A549 (cell line): Measurements from ENCODE around the gene PCDHGB2. TPM values are rescaled to one million over a fixed set of nuclear protein-coding genes. Genes with fewer than 3 reads are reported as not detected.
A peak's percentile ranks its signal among the peaks of the same experiment; 100 is the strongest.

Source experiments
- ATAC-seq, 2 experiments: fragments of 200-7000 bp in 1 of 2; fragments of >200 bp in 1 of 2; cut with Nextera tagmentation in 1 of 2; cut with Tn5 transposase in 1 of 2; 3 replicates each; pipeline versions ENCODE4 v1.8.0 to v1.9.1; 2018 to 2020; ENCODE audit warnings: mild to moderate bottlenecking in 1 of 2, moderate library complexity in 1 of 2
- CTCF ChIA-PET: fragments of 300-600 bp; sonication (Branson Sonifier 250); formaldehyde crosslinking; extraction: SDS; loops from one replicate; lab custom pipeline; 2021; ENCODE audit warnings: antibody characterized with exemption, inconsistent platforms; lab: Yijun Ruan, JAX
- POLR2A ChIA-PET: fragments of 350-600 bp; formaldehyde crosslinking; extraction: SDS; loops from one replicate; lab custom pipeline; 2021; ENCODE audit warnings: antibody characterized with exemption, inconsistent platforms; lab: Yijun Ruan, JAX
- DNase-seq, 2 experiments: peaks; one replicate each; pipeline versions ENCODE4 v3.0.0 to v3.0.0-alpha.2; 2011 to 2016; ENCODE audit warnings: low read depth in 1 of 2, low spot score in 1 of 2
- FAIRE-seq: peaks from 2 replicates; lab custom pipeline; 2011; peaks lifted over from hg19 to GRCh38; lab: Jason Lieb, UNC
- H3K27ac ChIP-seq, 2 experiments: fragments of >200 bp; sonication (Bioruptor Twin); formaldehyde crosslinking; 3 replicates each; pipeline ENCODE4 v1.5.1; 2016 to 2017
- H3K4me1 ChIP-seq: fragments of >200 bp; sonication (Bioruptor Twin); formaldehyde crosslinking; 3 replicates; pipeline ENCODE4 v1.6.1; 2016
- H3K4me2 ChIP-seq: fragments of >200 bp; sonication (Bioruptor Twin); formaldehyde crosslinking; 3 replicates; pipeline ENCODE4 v1.6.1; 2016
- H3K4me3 ChIP-seq: fragments of >200 bp; sonication (Bioruptor Twin); formaldehyde crosslinking; 3 replicates; pipeline ENCODE4 v1.5.1; 2016
- H3K9me3 ChIP-seq: fragments of >200 bp; sonication (Bioruptor Twin); formaldehyde crosslinking; 3 replicates; pipeline ENCODE4 v1.6.1; 2016
- CEBPB ChIP-seq, 2 experiments: fragments of >200 bp in 1 of 2; sonication (Bioruptor Twin) in 1 of 2; formaldehyde crosslinking in 1 of 2; IDR thresholded peaks; 2 replicates each; pipeline ENCODE4 v1.6.1; 2012 to 2016
- CHD2 ChIP-seq: fragments of 150-350 bp; IDR thresholded peaks from 2 replicates; pipeline ENCODE4 v1.6.1; 2014; ENCODE audit warnings: low read length; ENCODE audit not compliant: partially characterized antibody
- CHD4 ChIP-seq: fragments of 200-600 bp; sonication (generic); IDR thresholded peaks from 2 replicates; pipeline ENCODE4 v1.6.1; 2016; ENCODE audit warnings: antibody characterized with exemption, mild to moderate bottlenecking, borderline replicate concordance
- GATA3 ChIP-seq: IDR thresholded peaks from 2 replicates; pipeline ENCODE4 v1.6.1; 2012; ENCODE audit warnings: borderline replicate concordance
- HEYL ChIP-seq: fragments of 250-450 bp; sonication (Bioruptor Pico); IDR thresholded peaks from 2 replicates; pipeline ENCODE4 v1.8.0; 2021; ENCODE audit warnings: mild to moderate bottlenecking, moderate library complexity
- HOXA7 ChIP-seq: fragments of 250-450 bp; sonication (Bioruptor Pico); IDR thresholded peaks from 2 replicates; pipeline ENCODE4 v1.5.0; 2020; ENCODE audit warnings: mild to moderate bottlenecking, moderate library complexity
- HOXB5 ChIP-seq: fragments of 250-450 bp; sonication (Bioruptor Pico); IDR thresholded peaks from 2 replicates; pipeline ENCODE4 v1.5.0; 2020; ENCODE audit warnings: mild to moderate bottlenecking, moderate library complexity
- JUN ChIP-seq, 2 experiments: fragments of >200 bp; sonication (Bioruptor Twin); formaldehyde crosslinking; IDR thresholded peaks; 2 replicates in 1 of 2; 3 replicates in 1 of 2; pipeline ENCODE4 v1.6.1; 2016 to 2017
- MAFK ChIP-seq: fragments of 450-650 bp; IDR thresholded peaks from 2 replicates; pipeline ENCODE4 v1.6.1; 2014; ENCODE audit not compliant: partially characterized antibody
- NFE2L2 ChIP-seq: fragments of 150-350 bp; conservative IDR thresholded peaks from 2 replicates; pipeline ENCODE4 v1.6.1; 2014; ENCODE audit warnings: low read length
- PHF8 ChIP-seq: fragments of 200-600 bp; sonication (generic); IDR thresholded peaks from 2 replicates; pipeline ENCODE4 v1.6.1; 2016; ENCODE audit warnings: low read depth, mild to moderate bottlenecking, antibody characterized with exemption, moderate library complexity, borderline replicate concordance
- POLR2A ChIP-seq: IDR thresholded peaks from 2 replicates; pipeline ENCODE4 v1.6.1; 2012; ENCODE audit warnings: mild to moderate bottlenecking, low read length
- RARB ChIP-seq: fragments of 250-450 bp; sonication (Bioruptor Pico); IDR thresholded peaks from 2 replicates; pipeline ENCODE4 v1.8.0; 2021; ENCODE audit warnings: mild to moderate bottlenecking, moderate library complexity
- TFCP2L1 ChIP-seq: fragments of 250-450 bp; sonication (Bioruptor Pico); IDR thresholded peaks from 2 replicates; pipeline ENCODE4 v1.5.0; 2021; ENCODE audit warnings: mild to moderate bottlenecking
- WGBS: methylation state at CpG from one replicate; pipeline ENCODE4 v1.1.6; 2017; ENCODE audit errors: missing lambda C conversion rate; 5-methylcytosine and 5-hydroxymethylcytosine counted together
- polyA plus RNA-seq, 4 experiments: library from polyadenylated mRNA; depleted of rRNA in 3 of 4; stranded (reverse); fragments of >200 nt; fragmentation: RNase III in 1 of 4; extraction: RNeasy Plus Mini Kit Qiagen cat#74134 plus additional on column Dnase treatment in 1 of 4; gene quantifications; 2 replicates in 3 of 4; 3 replicates in 1 of 4; pipeline ENCODE4 v1.2.3, GENCODE V29; 2011 to 2017
- TF ChIP-seq, protein P1 (sequence below): fragments of 200-600 bp; sonication (generic); IDR thresholded peaks from 2 replicates; pipeline ENCODE4 v1.6.1; 2016; ENCODE audit warnings: antibody characterized with exemption, mild to moderate bottlenecking, moderate library complexity
- TF ChIP-seq, protein P2 (sequence below): IDR thresholded peaks from 2 replicates; pipeline ENCODE4 v1.6.1; 2012; ENCODE audit warnings: low read depth, borderline replicate concordance
- TF ChIP-seq, protein P3 (sequence below): fragments of 250-450 bp; sonication (Bioruptor Pico); IDR thresholded peaks from 2 replicates; pipeline ENCODE4 v1.5.0; 2021; ENCODE audit warnings: mild to moderate bottlenecking, moderate library complexity, borderline replicate concordance
- TF ChIP-seq, protein P4 (sequence below): fragments of 150-350 bp; IDR thresholded peaks from 2 replicates; pipeline ENCODE4 v1.6.1; 2014; ENCODE audit warnings: low read depth, mild to moderate bottlenecking, low read length
- TF ChIP-seq, protein P5 (sequence below): fragments of >200 bp; sonication (Bioruptor Twin); formaldehyde crosslinking; IDR thresholded peaks from 3 replicates; pipeline ENCODE4 v1.6.1; 2016
- TF ChIP-seq, protein P6 (sequence below): IDR thresholded peaks from 2 replicates; pipeline ENCODE4 v1.6.1; 2012
- TF ChIP-seq, protein P7 (sequence below): IDR thresholded peaks from 2 replicates; pipeline ENCODE4 v1.6.1; 2012
- TF ChIP-seq, protein P8 (sequence below): fragments of >200 bp; sonication (Bioruptor Twin); formaldehyde crosslinking; IDR thresholded peaks from 2 replicates; pipeline ENCODE4 v1.6.1; 2016
- TF ChIP-seq, protein P9 (sequence below): fragments of >200 bp; sonication (Bioruptor Twin); formaldehyde crosslinking; IDR thresholded peaks from 3 replicates; pipeline ENCODE4 v1.5.1; 2016

Gene PCDHGB2
- polyA plus RNA-seq, 2 of the 4 experiments (the other 2 are of a cell fraction), result 0.04 to 0.36 TPM

DNA sequence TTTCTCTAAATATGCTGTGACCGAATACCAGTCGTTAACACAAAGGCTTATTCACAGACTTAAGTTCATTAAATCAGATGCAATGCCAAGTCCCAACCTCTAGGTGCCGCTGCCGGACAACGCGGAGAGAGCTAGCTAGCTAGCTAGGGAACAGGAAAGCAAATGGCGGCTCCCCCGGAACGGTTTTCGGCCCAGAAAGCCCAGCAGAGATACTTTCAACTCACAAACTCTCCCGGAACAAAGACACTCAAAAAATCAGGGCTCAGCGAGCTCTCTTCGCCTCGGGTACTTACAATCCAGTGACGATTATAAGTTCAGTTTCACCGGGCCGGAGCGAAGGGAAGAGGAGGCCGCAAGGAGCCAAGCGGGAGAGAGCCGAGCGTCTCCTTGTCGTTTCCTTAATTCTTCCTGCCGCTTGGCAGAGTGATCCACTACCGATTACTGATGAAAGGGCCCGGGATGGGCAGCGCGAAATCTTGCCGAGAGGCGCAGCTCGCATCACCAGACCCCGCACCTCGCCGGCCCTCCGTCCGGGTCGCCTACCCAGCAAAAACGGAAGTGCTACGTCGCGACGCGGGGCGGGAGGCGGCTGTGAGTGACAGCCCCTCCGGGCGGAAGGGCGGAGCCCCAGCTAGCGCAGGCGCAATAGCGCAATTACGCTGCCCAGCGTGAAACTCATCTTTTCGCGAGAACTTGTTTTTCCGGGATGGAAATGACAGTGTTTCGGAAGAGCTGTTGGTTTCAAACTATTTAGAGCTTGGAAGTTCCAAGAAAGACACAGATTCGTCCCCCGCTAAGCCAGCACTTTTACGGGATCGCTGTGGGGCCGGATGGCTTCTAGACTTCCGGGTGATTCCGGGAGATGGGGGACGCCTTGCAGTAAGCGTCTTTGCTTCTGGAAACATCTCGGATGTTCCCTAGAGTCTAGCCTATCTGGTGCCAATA is 39.3 kb upstream of the PCDHGB2 start, which contains the start of gene TAF7:
Gene TAF7 (minus strand): TSS at position 560 of the 945 bp plus-strand sequence. CDS start 740 bp downstream, outside the sequence.
- TF ChIP-seq, protein P1, sequence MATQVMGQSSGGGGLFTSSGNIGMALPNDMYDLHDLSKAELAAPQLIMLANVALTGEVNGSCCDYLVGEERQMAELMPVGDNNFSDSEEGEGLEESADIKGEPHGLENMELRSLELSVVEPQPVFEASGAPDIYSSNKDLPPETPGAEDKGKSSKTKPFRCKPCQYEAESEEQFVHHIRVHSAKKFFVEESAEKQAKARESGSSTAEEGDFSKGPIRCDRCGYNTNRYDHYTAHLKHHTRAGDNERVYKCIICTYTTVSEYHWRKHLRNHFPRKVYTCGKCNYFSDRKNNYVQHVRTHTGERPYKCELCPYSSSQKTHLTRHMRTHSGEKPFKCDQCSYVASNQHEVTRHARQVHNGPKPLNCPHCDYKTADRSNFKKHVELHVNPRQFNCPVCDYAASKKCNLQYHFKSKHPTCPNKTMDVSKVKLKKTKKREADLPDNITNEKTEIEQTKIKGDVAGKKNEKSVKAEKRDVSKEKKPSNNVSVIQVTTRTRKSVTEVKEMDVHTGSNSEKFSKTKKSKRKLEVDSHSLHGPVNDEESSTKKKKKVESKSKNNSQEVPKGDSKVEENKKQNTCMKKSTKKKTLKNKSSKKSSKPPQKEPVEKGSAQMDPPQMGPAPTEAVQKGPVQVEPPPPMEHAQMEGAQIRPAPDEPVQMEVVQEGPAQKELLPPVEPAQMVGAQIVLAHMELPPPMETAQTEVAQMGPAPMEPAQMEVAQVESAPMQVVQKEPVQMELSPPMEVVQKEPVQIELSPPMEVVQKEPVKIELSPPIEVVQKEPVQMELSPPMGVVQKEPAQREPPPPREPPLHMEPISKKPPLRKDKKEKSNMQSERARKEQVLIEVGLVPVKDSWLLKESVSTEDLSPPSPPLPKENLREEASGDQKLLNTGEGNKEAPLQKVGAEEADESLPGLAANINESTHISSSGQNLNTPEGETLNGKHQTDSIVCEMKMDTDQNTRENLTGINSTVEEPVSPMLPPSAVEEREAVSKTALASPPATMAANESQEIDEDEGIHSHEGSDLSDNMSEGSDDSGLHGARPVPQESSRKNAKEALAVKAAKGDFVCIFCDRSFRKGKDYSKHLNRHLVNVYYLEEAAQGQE, result peak; percentile 66
- TF ChIP-seq, protein P2, sequence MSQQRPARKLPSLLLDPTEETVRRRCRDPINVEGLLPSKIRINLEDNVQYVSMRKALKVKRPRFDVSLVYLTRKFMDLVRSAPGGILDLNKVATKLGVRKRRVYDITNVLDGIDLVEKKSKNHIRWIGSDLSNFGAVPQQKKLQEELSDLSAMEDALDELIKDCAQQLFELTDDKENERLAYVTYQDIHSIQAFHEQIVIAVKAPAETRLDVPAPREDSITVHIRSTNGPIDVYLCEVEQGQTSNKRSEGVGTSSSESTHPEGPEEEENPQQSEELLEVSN, result peak; percentile 85; the same call in 1 of the 2 replicates
- TF ChIP-seq, protein P3, sequence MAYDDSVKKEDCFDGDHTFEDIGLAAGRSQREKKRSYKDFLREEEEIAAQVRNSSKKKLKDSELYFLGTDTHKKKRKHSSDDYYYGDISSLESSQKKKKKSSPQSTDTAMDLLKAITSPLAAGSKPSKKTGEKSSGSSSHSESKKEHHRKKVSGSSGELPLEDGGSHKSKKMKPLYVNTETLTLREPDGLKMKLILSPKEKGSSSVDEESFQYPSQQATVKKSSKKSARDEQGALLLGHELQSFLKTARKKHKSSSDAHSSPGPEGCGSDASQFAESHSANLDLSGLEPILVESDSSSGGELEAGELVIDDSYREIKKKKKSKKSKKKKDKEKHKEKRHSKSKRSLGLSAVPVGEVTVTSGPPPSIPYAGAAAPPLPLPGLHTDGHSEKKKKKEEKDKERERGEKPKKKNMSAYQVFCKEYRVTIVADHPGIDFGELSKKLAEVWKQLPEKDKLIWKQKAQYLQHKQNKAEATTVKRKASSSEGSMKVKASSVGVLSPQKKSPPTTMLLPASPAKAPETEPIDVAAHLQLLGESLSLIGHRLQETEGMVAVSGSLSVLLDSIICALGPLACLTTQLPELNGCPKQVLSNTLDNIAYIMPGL (CRISPR knock-in tag), result peak; percentile 92
- peak; percentile 35; the same call in 1 of the 2 replicates for TF ChIP-seq HOXB5 (CRISPR knock-in tag)
- no peak for TF ChIP-seq CHD4
- TF ChIP-seq, protein P4, sequence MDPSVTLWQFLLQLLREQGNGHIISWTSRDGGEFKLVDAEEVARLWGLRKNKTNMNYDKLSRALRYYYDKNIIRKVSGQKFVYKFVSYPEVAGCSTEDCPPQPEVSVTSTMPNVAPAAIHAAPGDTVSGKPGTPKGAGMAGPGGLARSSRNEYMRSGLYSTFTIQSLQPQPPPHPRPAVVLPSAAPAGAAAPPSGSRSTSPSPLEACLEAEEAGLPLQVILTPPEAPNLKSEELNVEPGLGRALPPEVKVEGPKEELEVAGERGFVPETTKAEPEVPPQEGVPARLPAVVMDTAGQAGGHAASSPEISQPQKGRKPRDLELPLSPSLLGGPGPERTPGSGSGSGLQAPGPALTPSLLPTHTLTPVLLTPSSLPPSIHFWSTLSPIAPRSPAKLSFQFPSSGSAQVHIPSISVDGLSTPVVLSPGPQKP, result 0 out of 2 replicates have a peak, but pooled peaks have one; percentile 39
- TF ChIP-seq, protein P5, sequence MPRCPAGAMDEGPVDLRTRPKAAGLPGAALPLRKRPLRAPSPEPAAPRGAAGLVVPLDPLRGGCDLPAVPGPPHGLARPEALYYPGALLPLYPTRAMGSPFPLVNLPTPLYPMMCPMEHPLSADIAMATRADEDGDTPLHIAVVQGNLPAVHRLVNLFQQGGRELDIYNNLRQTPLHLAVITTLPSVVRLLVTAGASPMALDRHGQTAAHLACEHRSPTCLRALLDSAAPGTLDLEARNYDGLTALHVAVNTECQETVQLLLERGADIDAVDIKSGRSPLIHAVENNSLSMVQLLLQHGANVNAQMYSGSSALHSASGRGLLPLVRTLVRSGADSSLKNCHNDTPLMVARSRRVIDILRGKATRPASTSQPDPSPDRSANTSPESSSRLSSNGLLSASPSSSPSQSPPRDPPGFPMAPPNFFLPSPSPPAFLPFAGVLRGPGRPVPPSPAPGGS, result peak; percentile 91
- no peak for TF ChIP-seq RARB (CRISPR knock-in tag)
- TF ChIP-seq, protein P6, sequence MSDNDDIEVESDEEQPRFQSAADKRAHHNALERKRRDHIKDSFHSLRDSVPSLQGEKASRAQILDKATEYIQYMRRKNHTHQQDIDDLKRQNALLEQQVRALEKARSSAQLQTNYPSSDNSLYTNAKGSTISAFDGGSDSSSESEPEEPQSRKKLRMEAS, result peak; percentile 84
- TF ChIP-seq, protein P7, sequence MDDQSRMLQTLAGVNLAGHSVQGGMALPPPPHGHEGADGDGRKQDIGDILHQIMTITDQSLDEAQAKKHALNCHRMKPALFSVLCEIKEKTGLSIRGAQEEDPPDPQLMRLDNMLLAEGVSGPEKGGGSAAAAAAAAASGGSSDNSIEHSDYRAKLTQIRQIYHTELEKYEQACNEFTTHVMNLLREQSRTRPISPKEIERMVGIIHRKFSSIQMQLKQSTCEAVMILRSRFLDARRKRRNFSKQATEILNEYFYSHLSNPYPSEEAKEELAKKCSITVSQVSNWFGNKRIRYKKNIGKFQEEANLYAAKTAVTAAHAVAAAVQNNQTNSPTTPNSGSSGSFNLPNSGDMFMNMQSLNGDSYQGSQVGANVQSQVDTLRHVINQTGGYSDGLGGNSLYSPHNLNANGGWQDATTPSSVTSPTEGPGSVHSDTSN, result peak; percentile 96
- TF ChIP-seq, protein P8, sequence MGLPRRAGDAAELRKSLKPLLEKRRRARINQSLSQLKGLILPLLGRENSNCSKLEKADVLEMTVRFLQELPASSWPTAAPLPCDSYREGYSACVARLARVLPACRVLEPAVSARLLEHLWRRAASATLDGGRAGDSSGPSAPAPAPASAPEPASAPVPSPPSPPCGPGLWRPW, result no peak
- no peak for TF ChIP-seq NFE2L2
- TF ChIP-seq PHF8, result peak; percentile 100
- 0 out of 2 replicates have a peak, but pooled peaks have one; percentile 41 for TF ChIP-seq TFCP2L1 (CRISPR knock-in tag)
- TF ChIP-seq, protein P9, sequence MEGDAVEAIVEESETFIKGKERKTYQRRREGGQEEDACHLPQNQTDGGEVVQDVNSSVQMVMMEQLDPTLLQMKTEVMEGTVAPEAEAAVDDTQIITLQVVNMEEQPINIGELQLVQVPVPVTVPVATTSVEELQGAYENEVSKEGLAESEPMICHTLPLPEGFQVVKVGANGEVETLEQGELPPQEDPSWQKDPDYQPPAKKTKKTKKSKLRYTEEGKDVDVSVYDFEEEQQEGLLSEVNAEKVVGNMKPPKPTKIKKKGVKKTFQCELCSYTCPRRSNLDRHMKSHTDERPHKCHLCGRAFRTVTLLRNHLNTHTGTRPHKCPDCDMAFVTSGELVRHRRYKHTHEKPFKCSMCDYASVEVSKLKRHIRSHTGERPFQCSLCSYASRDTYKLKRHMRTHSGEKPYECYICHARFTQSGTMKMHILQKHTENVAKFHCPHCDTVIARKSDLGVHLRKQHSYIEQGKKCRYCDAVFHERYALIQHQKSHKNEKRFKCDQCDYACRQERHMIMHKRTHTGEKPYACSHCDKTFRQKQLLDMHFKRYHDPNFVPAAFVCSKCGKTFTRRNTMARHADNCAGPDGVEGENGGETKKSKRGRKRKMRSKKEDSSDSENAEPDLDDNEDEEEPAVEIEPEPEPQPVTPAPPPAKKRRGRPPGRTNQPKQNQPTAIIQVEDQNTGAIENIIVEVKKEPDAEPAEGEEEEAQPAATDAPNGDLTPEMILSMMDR, result peak; percentile 78
- TF ChIP-seq JUN (IDR thresholded peaks at IDR 0.05), result peak; percentile 85 to 88; a peak in 4 of 5 replicates
- peak; percentile 79 for TF ChIP-seq POLR2A
- TF ChIP-seq CEBPB (IDR thresholded peaks at IDR 0.05), result no peak
- TF ChIP-seq GATA3, result no peak
- no peak for TF ChIP-seq HEYL (CRISPR knock-in tag)
- peak; percentile 74 for TF ChIP-seq CHD2
- no peak for TF ChIP-seq HOXA7 (CRISPR knock-in tag)
- TF ChIP-seq MAFK, result peak; percentile 73
- Histone ChIP-seq H3K27ac (peak within 1 kb of the TSS; percentile 84 to 93), H3K4me1 (no peaks in the 10 kb centered on the region), H3K9me3 (peaks cover 75% of the 10 kb centered on the region), H3K4me3 (peak within 1 kb of the TSS; percentile 68), H3K4me2 (peak within 1 kb of the TSS; percentile 72)
- ChIA-PET CTCF (interaction anchor here (0.5 to 5.1 kb wide), 33 partner anchors 9 to 446 kb away, joined by 3 to 45 read pairs (median 4); partner anchors contain the start of genes DIAPH1, PCDHA12, PCDHB2 and PCDHB6), POLR2A (interaction anchor here (0.5 to 2.4 kb wide), 24 partner anchors 8 to 692 kb away, joined by 3 to 33 read pairs (median 4); partner anchors contain the start of genes DIAPH1, GNPDA1, PCDHB11 and PCDHB2)
- DNase-seq (peak; percentile 75 to 96), ATAC-seq (peak; percentile 97 to 98), FAIRE-seq (no peak)
- 1% methylated on average over 49 of the region's 67 CpGs for WGBS
